Upper lobe of left lung (tissue), 6 donors: ENCODE measurements around the gene SLC25A26. TPM values are rescaled to one million over a fixed set of nuclear protein-coding genes. Genes with fewer than 3 reads are reported as not detected.
A peak's percentile ranks its signal among the peaks of the same experiment; 100 is the strongest.

Experiments
- ATAC-seq, 2 donors: fragments of 200-7000 bp; cut with Tn5 transposase; one replicate each; pipeline ENCODE4 v1.9.1; 2022; ENCODE audit warnings: mild to moderate bottlenecking in 2 of 2, moderate library complexity in 2 of 2; ENCODE audit not compliant: low FRiP score in 2 of 2
- DNase-seq, 2 donors: peaks; one replicate each; pipeline ENCODE4 v3.0.0-alpha.2; 2019 to 2020
- H3K27ac ChIP-seq, 4 donors: fragments of 200-600 bp; sonication (generic); one replicate each; pipeline ENCODE4 v1.5.1; 2016 to 2019
- H3K27me3 ChIP-seq, 4 donors: fragments of 200-600 bp; sonication (generic); one replicate each; pipeline ENCODE4 v1.5.1; 2017 to 2019
- H3K36me3 ChIP-seq, 4 donors: fragments of 200-600 bp; sonication (generic); one replicate each; pipeline ENCODE4 v1.5.1; 2016 to 2019
- H3K4me1 ChIP-seq, 4 donors: fragments of 200-600 bp; sonication (generic); one replicate each; pipeline ENCODE4 v1.5.1; 2018 to 2019
- H3K4me3 ChIP-seq, 4 donors: fragments of 200-600 bp; sonication (generic); one replicate each; pipeline ENCODE4 v1.5.1; 2017 to 2019; ENCODE audit warnings: mild to moderate bottlenecking in 2 of 4, moderate library complexity in 1 of 4
- H3K9me3 ChIP-seq, 4 donors: fragments of 200-600 bp; sonication (generic); one replicate each; pipeline ENCODE4 v1.5.1; 2018 to 2019
- CTCF ChIP-seq, 6 experiments: fragments of 450-650 bp in 4 of 6; fragments of 200-600 bp in 2 of 6; sonication (generic) in 2 of 6; IDR thresholded peaks; one replicate each; pipeline ENCODE4 v1.5.1; 2016 to 2019; ENCODE audit warnings: antibody characterized with exemption in 6 of 6
- EP300 ChIP-seq, 4 donors: sonication (generic); formaldehyde crosslinking; IDR thresholded peaks; one replicate each; pipeline ENCODE4 v1.5.1; 2017; ENCODE audit warnings: antibody characterized with exemption in 4 of 4, control low read depth in 2 of 4
- POLR2A ChIP-seq, 4 donors: fragments of 450-650 bp; IDR thresholded peaks; one replicate each; pipeline ENCODE4 v1.5.1; 2016 to 2017; ENCODE audit warnings: antibody characterized with exemption in 4 of 4, mild to moderate bottlenecking in 2 of 4
- POLR2AphosphoS5 ChIP-seq, 2 donors: sonication (generic); formaldehyde crosslinking; IDR thresholded peaks; one replicate each; pipeline ENCODE4 v1.5.1; 2017; ENCODE audit warnings: antibody characterized with exemption in 2 of 2
- WGBS, 2 donors: methylation state at CpG; one replicate each; pipeline ENCODE4 v1.1.5; 2017 to 2018; 5-methylcytosine and 5-hydroxymethylcytosine counted together
- total RNA-seq, 6 donors: library from RNA; depleted of rRNA in 4 of 6; stranded (reverse); fragments of >200 nt in 4 of 6; gene quantifications; one replicate each; pipeline versions ENCODE4 v1.1.0 to v1.2.1, GENCODE V29; 2016 to 2021
- donor health status: DM: no; HTN: no; CAD: no; lungs with moderate emphysema.
- donor health status: DM: no; HTN: yes; CAD: no; lungs with severe emphysema.

The SLC25A26 gene
- total RNA-seq, 6 donors from 2014 or later, result 8.4 to 18.8 (median 17.0) TPM

- Histone ChIP-seq H3K4me1 (peaks cover 0 to 7% (median 1%) of the 10 kb centered on the region in 4 donors), H3K36me3 (peaks cover 43 to 90% (median 68%) of the 10 kb centered on the region in 4 donors), H3K27ac (no peak overlapping the region), H3K9me3 (no peaks in the 10 kb centered on the region), H3K27me3 (no peaks in the 10 kb centered on the region), H3K4me3 (no peak overlapping the region)
- 95 to 97% methylated on average over 25 to 26 of the region's 26 CpGs for WGBS, 2 donors
- DNase-seq (no peak), ATAC-seq (no peak)
- TF ChIP-seq POLR2A (IDR thresholded peaks at IDR 0.05) (no peak), CTCF (IDR thresholded peaks at IDR 0.05) (no peak), EP300 (IDR thresholded peaks at IDR 0.05) (no peak), POLR2AphosphoS5 (IDR thresholded peaks at IDR 0.05) (no peak)
These were observed 159.6 kb downstream of the SLC25A26 start for GRCh38 chr3:66380200-66380932.

- no peak for TF ChIP-seq POLR2A (IDR thresholded peaks at IDR 0.05)
- Histone ChIP-seq H3K27me3 (no peaks in the 10 kb centered on the region), H3K9me3 (no peaks in the 10 kb centered on the region), H3K36me3 (peaks cover 49 to 95% (median 80%) of the 10 kb centered on the region in 4 donors), H3K27ac (no peak overlapping the region), H3K4me3 (no peak overlapping the region), H3K4me1 (peaks cover 0 to 7% (median 1%) of the 10 kb centered on the region in 4 donors)
- no peak for DNase-seq
- 87 to 88% methylated on average over 6 to 7 of the region's 7 CpGs for WGBS, 2 donors
- ATAC-seq, result no peak
These were observed 160.8 kb downstream of the SLC25A26 start for GRCh38 chr3:66381626-66382025.

- no peaks in the 10 kb centered on the region for H3K27me3 ChIP-seq
- TF ChIP-seq CTCF (IDR thresholded peaks at IDR 0.05) (no peak), POLR2A (IDR thresholded peaks at IDR 0.05) (no peak), POLR2AphosphoS5 (IDR thresholded peaks at IDR 0.05) (no peak), EP300 (IDR thresholded peaks at IDR 0.05) (no peak)
- peaks cover 49 to 95% (median 80%) of the 10 kb centered on the region in 4 donors for H3K36me3 ChIP-seq
- H3K4me3 ChIP-seq, result no peak overlapping the region
- WGBS, 2 donors, result 91 to 95% methylated on average over 7 to 10 of the region's 10 CpGs
- no peak for ATAC-seq
- no peak for DNase-seq
- H3K27ac ChIP-seq, result no peak overlapping the region
- H3K4me1 ChIP-seq, result peaks cover 0 to 3% (median 1%) of the 10 kb centered on the region in 4 donors
- no peaks in the 10 kb centered on the region for H3K9me3 ChIP-seq
These were observed 161.3 kb downstream of the SLC25A26 start for GRCh38 chr3:66382142-66382541.

- DNase-seq, result peak in 1 of 2 donors; percentile 66
- TF ChIP-seq POLR2AphosphoS5 (IDR thresholded peaks at IDR 0.05) (no peak), POLR2A (IDR thresholded peaks at IDR 0.05) (no peak), EP300 (IDR thresholded peaks at IDR 0.05) (no peak), CTCF (IDR thresholded peaks at IDR 0.05) (no peak)
- Histone ChIP-seq H3K27me3 (no peaks in the 10 kb centered on the region), H3K9me3 (no peaks in the 10 kb centered on the region), H3K27ac (no peak overlapping the region), H3K4me1 (no peaks in the 10 kb centered on the region), H3K4me3 (no peak overlapping the region), H3K36me3 (peaks cover 49 to 87% (median 76%) of the 10 kb centered on the region in 4 donors)
- ATAC-seq, result no peak
- 97% methylated on average over 6 to 16 of the region's 18 CpGs for WGBS, 2 donors
These were observed 162.2 kb downstream of the SLC25A26 start for GRCh38 chr3:66383023-66383422.

- TF ChIP-seq EP300 (IDR thresholded peaks at IDR 0.05) (no peak), POLR2AphosphoS5 (IDR thresholded peaks at IDR 0.05) (no peak), POLR2A (IDR thresholded peaks at IDR 0.05) (no peak)
- H3K27ac ChIP-seq, result no peak overlapping the region
- peaks cover 43 to 76% (median 73%) of the 10 kb centered on the region in 4 donors for H3K36me3 ChIP-seq
- no peaks in the 10 kb centered on the region for H3K27me3 ChIP-seq
- no peaks in the 10 kb centered on the region for H3K4me1 ChIP-seq
- no peaks in the 10 kb centered on the region for H3K9me3 ChIP-seq
- DNase-seq (peak in 1 of 2 donors; percentile 57), ATAC-seq (no peak)
- WGBS, 2 donors, result 97% methylated on average over 20 of the region's 20 CpGs
- H3K4me3 ChIP-seq, result no peak overlapping the region
These were observed 163.4 kb downstream of the SLC25A26 start for GRCh38 chr3:66383998-66384745.
